Measurements from ENCODE around the gene WDR48. TPM values are rescaled to one million over a fixed set of nuclear protein-coding genes. Genes with fewer than 3 reads are reported as not detected.
A peak's percentile ranks its signal among the peaks of the same experiment; 100 is the strongest.

Gene WDR48
- total and polyA plus RNA-seq, 5 experiments from 2014 or later, result 32.7 to 70.8 (median 37.3) TPM

DNA sequence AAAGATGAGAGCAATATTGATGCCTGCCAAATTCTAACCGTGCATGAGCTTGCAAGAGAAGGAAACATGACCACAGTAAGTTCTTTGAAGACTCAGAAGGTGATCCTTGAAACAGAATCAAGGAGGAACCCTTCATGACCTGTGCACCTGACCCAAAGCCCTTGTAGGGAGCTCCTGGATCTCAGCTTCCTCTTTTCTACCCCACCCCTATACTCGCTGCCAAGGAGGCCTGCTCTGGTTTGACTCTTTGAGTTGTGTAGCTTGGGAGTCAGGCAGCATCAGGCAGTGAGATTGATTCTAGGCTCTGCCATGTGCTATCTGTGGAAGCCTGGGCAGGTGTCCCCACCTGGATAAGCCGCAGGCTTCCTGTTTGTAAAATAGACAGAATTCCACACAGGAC is 66.3 kb downstream of the WDR48 start:
- Mint-ChIP-seq H3K9me3 (no peaks in the 10 kb centered on the region), H3K4me3 (peak overlapping the region in 1 of 10 donors; percentile 50), H3K27ac (no peak overlapping the region), H3K36me3 (no peaks in the 10 kb centered on the region), H3K4me1 (peaks cover 0 to 15% (median under 1%) of the 10 kb centered on the region in 4 donors), H3K27me3 (no peaks in the 10 kb centered on the region)
- DNase-seq (no peak), ATAC-seq (no peak)
- POLR2A ChIA-PET, result no interaction called here

DNA sequence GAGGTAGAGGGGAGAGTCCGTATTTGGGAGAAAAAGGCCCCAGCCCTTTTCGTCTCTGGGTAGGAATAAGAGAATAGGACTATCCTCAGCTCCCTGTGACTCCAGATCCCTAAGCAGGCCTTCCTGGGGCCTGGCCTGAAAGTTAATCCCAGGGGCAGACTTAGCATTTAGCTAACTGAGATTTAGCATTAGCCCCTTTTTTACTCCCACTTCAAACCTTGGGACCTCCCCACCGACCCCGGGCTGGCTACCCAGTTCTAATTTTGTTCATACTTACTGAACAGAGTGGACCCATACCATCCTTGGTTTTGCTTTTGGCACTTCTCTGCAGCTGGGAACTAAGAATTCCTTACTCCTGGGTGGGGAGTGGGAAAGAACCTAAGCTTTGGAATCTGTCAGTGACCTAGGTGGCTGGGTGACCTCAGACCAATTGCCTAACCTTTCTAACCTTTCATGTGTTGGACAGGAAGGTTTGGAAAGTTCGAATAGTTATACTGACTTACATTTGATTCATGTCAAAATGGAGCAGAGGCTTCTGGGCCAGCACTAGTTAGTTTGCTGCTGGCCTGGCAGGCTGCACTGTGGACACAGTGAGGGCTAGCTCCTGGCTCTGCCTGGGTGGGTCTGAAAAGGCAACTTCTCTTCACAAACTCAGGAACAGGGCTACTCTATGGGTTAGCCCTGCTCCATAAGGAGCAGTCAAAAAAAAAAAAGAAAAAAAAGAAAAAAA is 67.3 kb downstream of the WDR48 start:
- ATAC-seq (no peak), DNase-seq (no peak)
- Mint-ChIP-seq H3K4me3 (no peak overlapping the region), H3K4me1 (peaks cover 0 to 17% (median under 1%) of the 10 kb centered on the region in 4 donors), H3K36me3 (no peaks in the 10 kb centered on the region), H3K9me3 (no peaks in the 10 kb centered on the region), H3K27ac (no peak overlapping the region), H3K27me3 (no peaks in the 10 kb centered on the region)
- POLR2A ChIA-PET, result interaction anchor here (1.3 kb wide), 1 partner anchor 11 kb away, joined by 3 read pairs; the partner anchor contains the start of genes GORASP1 and TTC21A

DNA sequence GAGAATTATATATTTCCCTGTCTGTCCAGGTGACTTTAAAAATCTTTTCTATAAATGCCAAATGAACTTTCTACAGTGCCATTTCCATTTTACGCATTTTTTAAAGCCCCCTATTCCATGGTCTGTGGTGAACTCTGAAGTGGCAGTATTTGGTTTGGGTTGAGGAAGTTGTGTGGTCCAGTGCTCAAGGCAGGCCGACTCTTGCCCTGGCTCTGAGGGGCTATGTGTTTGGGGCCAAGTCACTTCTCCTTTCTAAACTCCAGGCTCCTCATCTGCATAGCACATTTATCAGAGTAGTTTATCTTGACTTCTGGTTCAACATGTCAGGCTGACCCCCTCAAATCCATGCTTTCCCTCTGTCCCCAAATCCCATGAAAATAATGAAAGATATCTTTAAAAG is 69.8 kb downstream of the WDR48 start:
- no peaks in the 10 kb centered on the region for H3K9me3 Mint-ChIP-seq
- peak in 1 of 10 donors; percentile 23 for DNase-seq
- no peak for ATAC-seq
- peak overlapping the region in 2 of 10 donors; percentile 48 to 51 for H3K27ac Mint-ChIP-seq
- POLR2A ChIA-PET, result no interaction called here
- peaks cover 3 to 24% (median 5%) of the 10 kb centered on the region in 4 donors for H3K4me1 Mint-ChIP-seq
- H3K27me3 Mint-ChIP-seq, result no peaks in the 10 kb centered on the region
- no peak overlapping the region for H3K4me3 Mint-ChIP-seq
- H3K36me3 Mint-ChIP-seq, result no peaks in the 10 kb centered on the region

DNA sequence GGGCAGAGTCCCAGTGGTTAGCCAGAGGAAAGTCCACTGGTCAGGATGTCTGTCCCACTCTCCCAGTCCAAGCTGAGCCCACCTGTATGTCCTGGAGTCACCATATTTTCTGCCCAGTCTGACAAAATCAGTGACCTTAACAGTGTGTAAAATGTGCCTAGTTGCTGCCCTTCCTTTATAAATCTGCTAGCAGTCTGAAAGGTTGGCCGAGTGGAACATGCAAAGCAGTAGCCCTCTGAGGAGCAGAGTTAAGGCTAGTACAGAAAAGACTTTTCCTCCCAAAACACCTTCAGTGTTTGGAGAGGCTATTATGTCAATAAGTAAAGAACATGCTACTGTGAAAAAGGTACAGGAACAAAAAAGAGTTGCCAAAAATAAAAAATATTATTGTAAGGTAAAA is 71.0 kb downstream of the WDR48 start:
- Mint-ChIP-seq H3K27ac (no peak overlapping the region), H3K4me3 (no peak overlapping the region), H3K9me3 (no peaks in the 10 kb centered on the region), H3K4me1 (peaks cover 14 to 36% (median 17%) of the 10 kb centered on the region in 4 donors), H3K36me3 (no peaks in the 10 kb centered on the region), H3K27me3 (no peaks in the 10 kb centered on the region)
- POLR2A ChIA-PET, result interaction anchor here (1.1 kb wide), 1 partner anchor 170 kb away, joined by 4 read pairs; no protein-coding TSS in a partner anchor
- no peak for ATAC-seq
- DNase-seq, result no peak

DNA sequence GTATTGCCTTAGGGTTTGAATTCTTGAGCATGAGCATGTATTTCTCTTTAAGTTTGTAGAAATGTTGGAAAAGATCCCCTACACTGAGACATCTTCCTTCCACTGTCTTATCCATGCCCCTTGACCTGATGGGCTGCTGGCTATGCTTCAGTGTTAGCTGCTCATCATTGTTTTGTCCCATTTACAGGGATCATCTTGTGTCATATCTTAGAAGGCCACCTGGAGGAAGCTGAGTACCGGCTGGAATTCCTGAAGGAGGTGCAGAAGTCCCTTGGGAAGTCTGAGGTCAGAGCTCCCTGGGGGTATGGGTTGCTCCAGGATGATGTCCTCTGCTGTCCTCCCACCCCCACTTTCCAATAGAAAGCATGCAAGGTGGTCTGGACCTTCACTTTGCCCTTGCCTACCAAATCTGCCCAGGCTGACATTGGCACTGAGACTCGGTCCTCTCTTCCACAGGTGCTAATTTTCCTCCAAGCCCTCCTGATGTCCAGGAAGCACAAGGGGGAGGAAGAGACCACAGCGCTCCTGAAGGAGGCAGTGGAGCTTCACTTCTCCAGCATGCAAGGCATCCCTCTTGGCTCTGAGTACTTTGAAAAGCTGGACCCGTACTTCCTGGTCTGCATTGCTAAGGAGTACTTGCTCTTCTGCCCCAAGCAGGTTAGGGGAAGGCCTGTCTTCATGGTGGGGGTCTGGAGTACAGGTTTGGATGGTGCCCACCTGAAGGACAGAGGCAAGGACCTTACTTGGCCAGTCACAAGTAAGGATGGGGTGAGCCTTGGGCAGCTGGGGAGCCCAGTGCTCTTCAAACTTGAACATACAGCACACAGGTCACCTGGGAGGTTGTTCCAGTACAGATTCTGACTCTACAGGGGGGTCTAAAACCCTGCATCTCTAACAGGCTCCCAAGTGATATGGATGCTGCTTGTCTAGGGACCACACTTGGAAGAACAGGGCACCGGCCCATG is 73.3 kb downstream of the WDR48 start:
- H3K27me3 Mint-ChIP-seq, result no peaks in the 10 kb centered on the region
- POLR2A ChIA-PET, result interaction anchor here (0.7 kb wide), 1 partner anchor 73 kb away, joined by 3 read pairs; no protein-coding TSS in a partner anchor
- no peaks in the 10 kb centered on the region for H3K9me3 Mint-ChIP-seq
- ATAC-seq (no peak), DNase-seq (no peak)
- H3K4me3 Mint-ChIP-seq, result no peak overlapping the region
- H3K27ac Mint-ChIP-seq, result no peak overlapping the region
- peaks cover 20 to 43% (median 26%) of the 10 kb centered on the region in 4 donors for H3K4me1 Mint-ChIP-seq
- no peaks in the 10 kb centered on the region for H3K36me3 Mint-ChIP-seq

DNA sequence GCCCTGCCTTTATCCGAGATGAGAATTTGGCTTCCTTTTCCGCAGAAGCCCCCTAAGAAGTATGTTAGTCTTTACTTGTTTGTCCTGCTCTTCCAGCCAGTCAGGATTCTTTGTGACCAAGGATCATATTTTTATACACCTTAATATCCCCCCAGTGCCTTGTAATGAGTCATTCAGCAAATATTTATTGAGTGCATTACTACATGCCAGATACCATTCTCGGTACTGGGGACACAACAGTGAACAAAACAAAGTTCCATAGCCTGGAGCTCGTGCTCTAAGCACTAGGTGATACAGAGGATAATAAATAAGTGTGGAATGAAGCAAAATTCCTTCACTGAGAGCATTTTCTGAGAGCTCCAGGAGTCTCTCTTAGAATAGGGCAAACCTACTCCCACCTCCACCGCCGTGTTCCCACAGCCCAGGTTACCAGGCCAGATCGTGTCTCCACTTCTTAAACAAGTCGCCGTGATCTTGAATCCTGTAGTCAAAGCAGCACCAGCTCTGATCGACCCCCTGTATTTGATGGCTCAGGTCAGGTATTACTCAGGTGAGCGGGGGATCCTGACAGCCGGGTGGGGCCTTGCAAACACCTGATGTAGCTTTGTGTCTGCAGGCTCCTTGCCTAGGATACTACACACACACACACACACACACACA is 74.2 kb downstream of the WDR48 start:
- Mint-ChIP-seq H3K4me1 (peaks cover 20 to 46% (median 30%) of the 10 kb centered on the region in 4 donors), H3K27me3 (no peaks in the 10 kb centered on the region), H3K36me3 (no peaks in the 10 kb centered on the region), H3K9me3 (no peaks in the 10 kb centered on the region), H3K4me3 (peak overlapping the region in 1 of 10 donors; percentile 46), H3K27ac (peak overlapping the region in 5 of 10 donors; percentile 3 to 76 (median 61))
- no peak for ATAC-seq
- no peak for DNase-seq
- POLR2A ChIA-PET, result interaction anchor here (1.0 kb wide), 3 partner anchors 24 to 166 kb away, joined by 4 to 5 read pairs (median 4); no protein-coding TSS in a partner anchor

DNA sequence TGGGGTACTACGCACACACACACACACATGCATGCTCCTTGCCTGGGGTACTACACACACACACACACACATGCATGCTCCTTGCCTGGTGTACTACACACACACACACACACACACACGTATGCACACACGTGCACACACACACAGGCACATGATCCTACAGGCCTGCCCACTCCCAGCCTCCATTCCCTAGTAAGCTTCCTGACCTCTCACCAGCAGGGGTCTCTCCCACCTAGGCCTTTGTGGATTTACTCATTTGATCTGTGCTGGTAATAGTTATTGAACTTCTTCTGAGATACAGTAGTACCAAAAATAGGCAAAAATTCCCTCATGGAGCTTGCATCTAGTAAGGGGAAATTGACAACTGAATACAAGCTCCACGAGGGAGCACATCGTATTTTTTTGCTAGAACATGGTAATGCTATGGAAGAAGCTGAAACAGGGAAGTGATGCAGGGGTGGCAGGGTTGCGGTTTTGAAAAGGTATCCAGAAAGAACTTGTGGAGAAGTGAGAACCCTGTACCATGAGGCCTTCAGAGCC is 74.8 kb downstream of the WDR48 start:
- H3K36me3 Mint-ChIP-seq, result no peaks in the 10 kb centered on the region
- H3K27ac Mint-ChIP-seq, result peak overlapping the region in 4 of 10 donors; percentile 29 to 76 (median 68)
- DNase-seq, result peak in 4 of 10 donors; percentile 33 to 77 (median 48)
- peak; percentile 63 to 72 for ATAC-seq
- H3K4me3 Mint-ChIP-seq, result peak overlapping the region in 1 of 10 donors; percentile 46
- no peaks in the 10 kb centered on the region for H3K9me3 Mint-ChIP-seq
- POLR2A ChIA-PET, result interaction anchor here (1.0 kb wide), 3 partner anchors 23 to 165 kb away, joined by 4 to 5 read pairs (median 4); no protein-coding TSS in a partner anchor
- peaks cover 20 to 45% (median 32%) of the 10 kb centered on the region in 4 donors for H3K4me1 Mint-ChIP-seq
- H3K27me3 Mint-ChIP-seq, result no peaks in the 10 kb centered on the region

DNA sequence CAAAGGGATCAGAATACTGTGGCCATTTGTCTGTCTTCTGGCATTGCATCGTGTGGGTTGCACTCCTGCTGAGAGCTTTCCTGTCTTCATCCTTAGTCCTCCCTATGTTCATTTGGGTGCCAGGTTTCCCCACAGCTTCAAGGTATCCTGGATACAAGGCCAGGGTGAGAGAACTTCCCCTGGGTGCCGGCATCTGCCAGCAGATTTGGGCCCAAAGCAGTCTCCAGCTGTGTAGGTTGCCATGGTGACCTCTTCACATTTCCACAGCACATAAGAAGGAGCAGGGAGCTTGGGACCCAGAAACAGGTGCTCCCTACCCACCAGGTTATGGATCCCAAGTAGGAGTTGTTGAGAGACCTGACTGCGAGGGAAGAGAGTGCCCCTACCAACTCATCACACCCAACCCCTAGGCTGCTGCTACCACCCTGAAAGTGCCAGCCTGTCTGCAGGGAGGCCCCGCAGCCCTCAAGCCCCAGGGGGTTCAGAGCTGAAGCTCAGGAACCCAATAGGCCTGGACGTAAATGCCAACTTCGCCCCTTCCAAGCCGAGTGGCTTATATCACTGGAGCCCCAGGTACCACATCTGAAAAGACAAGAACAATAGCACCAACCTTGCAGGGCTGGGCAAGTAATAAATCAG is 75.6 kb downstream of the WDR48 start:
- Mint-ChIP-seq H3K36me3 (no peaks in the 10 kb centered on the region), H3K27me3 (no peaks in the 10 kb centered on the region), H3K27ac (peak overlapping the region in 8 of 10 donors; percentile 3 to 88 (median 74)), H3K9me3 (no peaks in the 10 kb centered on the region), H3K4me1 (peaks cover 22 to 39% (median 32%) of the 10 kb centered on the region in 4 donors), H3K4me3 (peak overlapping the region in 5 of 10 donors; percentile 9 to 39 (median 29))
- POLR2A ChIA-PET, result interaction anchor here (1.1 to 1.3 kb wide), 3 partner anchors 21 to 64 kb away, joined by 3 to 5 read pairs (median 4); no protein-coding TSS in a partner anchor
- DNase-seq, result peak in 1 of 10 donors; percentile 36
- peak; percentile 20 to 27 for ATAC-seq

DNA sequence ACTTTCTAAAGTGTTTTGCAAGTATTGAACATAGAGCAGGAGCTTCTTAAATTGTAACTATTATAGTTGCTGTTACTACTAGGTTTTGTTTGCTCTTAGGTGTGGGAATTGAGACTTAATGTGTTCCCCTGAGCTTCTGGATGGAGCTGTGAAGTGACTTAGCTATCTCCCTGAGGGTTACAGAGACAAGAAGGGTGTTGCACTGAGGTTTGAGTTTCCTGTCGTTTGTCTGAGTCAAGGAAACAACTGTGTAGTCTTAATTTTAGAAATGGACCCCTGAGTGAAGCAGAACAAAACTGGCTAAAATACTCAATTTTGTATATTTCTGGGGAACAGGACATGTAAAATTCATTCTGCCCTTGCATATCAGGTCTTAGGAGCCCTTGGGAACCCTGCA is 76.1 kb downstream of the WDR48 start:
- no peaks in the 10 kb centered on the region for H3K9me3 Mint-ChIP-seq
- no peaks in the 10 kb centered on the region for H3K36me3 Mint-ChIP-seq
- POLR2A ChIA-PET, result interaction anchor here (1.1 to 1.3 kb wide), 3 partner anchors 22 to 63 kb away, joined by 3 to 5 read pairs (median 4); no protein-coding TSS in a partner anchor
- H3K4me3 Mint-ChIP-seq, result peak overlapping the region in 6 of 10 donors; percentile 9 to 39 (median 26)
- ATAC-seq, result peak; percentile 46 to 76
- H3K4me1 Mint-ChIP-seq, result peaks cover 22 to 34% (median 32%) of the 10 kb centered on the region in 4 donors
- no peak for DNase-seq
- no peaks in the 10 kb centered on the region for H3K27me3 Mint-ChIP-seq
- peak overlapping the region in 8 of 10 donors; percentile 3 to 88 (median 74) for H3K27ac Mint-ChIP-seq

DNA sequence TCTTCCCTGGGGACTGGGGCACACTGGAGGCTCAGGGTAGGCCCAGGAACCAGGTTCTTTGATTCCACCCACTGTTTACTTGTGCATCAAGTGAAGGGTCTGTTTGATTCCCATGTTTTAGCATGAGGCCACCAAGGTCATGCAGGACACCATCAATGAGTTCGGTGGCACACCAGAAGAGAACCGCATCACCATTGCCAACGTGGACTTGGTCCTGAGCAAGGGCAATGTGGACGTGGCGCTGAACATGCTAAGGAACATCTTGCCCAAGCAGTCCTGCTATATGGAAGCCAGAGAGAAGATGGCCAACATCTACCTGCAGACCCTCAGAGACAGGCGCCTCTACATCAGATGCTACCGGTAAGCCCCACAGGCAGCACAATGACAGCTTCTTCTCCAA is 77.1 kb downstream of the WDR48 start:
- ATAC-seq (no peak), DNase-seq (peak in 1 of 10 donors; percentile 56)
- Mint-ChIP-seq H3K27ac (peak overlapping the region in 1 of 10 donors; percentile 44), H3K27me3 (no peaks in the 10 kb centered on the region), H3K36me3 (no peaks in the 10 kb centered on the region), H3K9me3 (no peaks in the 10 kb centered on the region), H3K4me1 (peaks cover 22 to 33% (median 31%) of the 10 kb centered on the region in 4 donors), H3K4me3 (no peak overlapping the region)
- POLR2A ChIA-PET, result no interaction called here

DNA sequence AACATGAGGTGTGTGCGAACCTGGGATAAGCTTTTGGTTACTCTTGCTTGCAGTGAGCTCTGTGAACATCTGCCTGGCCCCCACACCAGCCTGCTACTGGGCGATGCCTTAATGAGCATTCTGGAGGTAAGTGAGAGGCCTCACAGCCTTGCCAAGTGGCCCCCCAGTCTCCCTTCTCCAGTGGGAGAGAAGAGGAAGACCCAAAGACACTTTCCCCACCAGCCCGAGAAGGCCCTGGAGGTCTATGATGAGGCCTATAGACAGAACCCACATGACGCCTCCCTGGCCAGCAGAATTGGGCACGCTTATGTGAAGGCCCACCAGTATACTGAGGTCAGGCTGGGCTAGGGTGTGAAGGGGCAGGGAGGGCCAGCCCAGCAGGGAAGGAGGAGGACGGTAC is 78.2 kb downstream of the WDR48 start:
- Mint-ChIP-seq H3K4me3 (no peak overlapping the region), H3K4me1 (peaks cover 22 to 33% (median 31%) of the 10 kb centered on the region in 4 donors), H3K27me3 (no peaks in the 10 kb centered on the region), H3K36me3 (no peaks in the 10 kb centered on the region), H3K27ac (peak overlapping the region in 1 of 10 donors; percentile 11), H3K9me3 (no peaks in the 10 kb centered on the region)
- DNase-seq (no peak), ATAC-seq (no peak)
- POLR2A ChIA-PET, result no interaction called here
